HEK293T (cell line): Measurements from ENCODE around the gene BET1L.
"Not testable (repeated sequence)": the region's sequence is repeated elsewhere in the genome, so short reads cannot be mapped to it uniquely, and the experiment has no call there.

Source experiments
- CTCF ChIA-PET: fragments of 350-600 bp; formaldehyde crosslinking; extraction: SDS; loops from one replicate; lab custom pipeline; 2021; ENCODE audit warnings: antibody characterized with exemption, inconsistent platforms; lab: Yijun Ruan, JAX
- POLR2A ChIA-PET: fragments of 350-600 bp; formaldehyde crosslinking; extraction: SDS; loops from one replicate; lab custom pipeline; 2020; ENCODE audit warnings: antibody characterized with exemption, inconsistent platforms; lab: Yijun Ruan, JAX
- DNase-seq: peaks from one replicate; pipeline ENCODE4 v3.0.0; 2012; ENCODE audit warnings: mixed read lengths; ENCODE audit errors: extremely low spot score

Gene BET1L

GRCh38 chr11:180242-180641, 27.0 kb downstream of the BET1L start:
- CTCF ChIA-PET, DNase-seq: not testable (repeated sequence)

More at GRCh38 chr11:180242-180641, 27.0 kb downstream of the BET1L start:
- POLR2A ChIA-PET = not testable (repeated sequence)
